GM19328 (cell line): Measurements from ENCODE around the gene AP3B1.
A peak's percentile ranks its signal among the peaks of the same experiment; 100 is the strongest.

ENCODE experiments used
- ATAC-seq: cut with Tn5 transposase; IDR thresholded peaks from one replicate; pipeline ENCODE4 v1.9.1; 2021; ENCODE audit warnings: mild to moderate bottlenecking, moderate library complexity; ENCODE audit not compliant: unreplicated experiment

Gene AP3B1, protein sequence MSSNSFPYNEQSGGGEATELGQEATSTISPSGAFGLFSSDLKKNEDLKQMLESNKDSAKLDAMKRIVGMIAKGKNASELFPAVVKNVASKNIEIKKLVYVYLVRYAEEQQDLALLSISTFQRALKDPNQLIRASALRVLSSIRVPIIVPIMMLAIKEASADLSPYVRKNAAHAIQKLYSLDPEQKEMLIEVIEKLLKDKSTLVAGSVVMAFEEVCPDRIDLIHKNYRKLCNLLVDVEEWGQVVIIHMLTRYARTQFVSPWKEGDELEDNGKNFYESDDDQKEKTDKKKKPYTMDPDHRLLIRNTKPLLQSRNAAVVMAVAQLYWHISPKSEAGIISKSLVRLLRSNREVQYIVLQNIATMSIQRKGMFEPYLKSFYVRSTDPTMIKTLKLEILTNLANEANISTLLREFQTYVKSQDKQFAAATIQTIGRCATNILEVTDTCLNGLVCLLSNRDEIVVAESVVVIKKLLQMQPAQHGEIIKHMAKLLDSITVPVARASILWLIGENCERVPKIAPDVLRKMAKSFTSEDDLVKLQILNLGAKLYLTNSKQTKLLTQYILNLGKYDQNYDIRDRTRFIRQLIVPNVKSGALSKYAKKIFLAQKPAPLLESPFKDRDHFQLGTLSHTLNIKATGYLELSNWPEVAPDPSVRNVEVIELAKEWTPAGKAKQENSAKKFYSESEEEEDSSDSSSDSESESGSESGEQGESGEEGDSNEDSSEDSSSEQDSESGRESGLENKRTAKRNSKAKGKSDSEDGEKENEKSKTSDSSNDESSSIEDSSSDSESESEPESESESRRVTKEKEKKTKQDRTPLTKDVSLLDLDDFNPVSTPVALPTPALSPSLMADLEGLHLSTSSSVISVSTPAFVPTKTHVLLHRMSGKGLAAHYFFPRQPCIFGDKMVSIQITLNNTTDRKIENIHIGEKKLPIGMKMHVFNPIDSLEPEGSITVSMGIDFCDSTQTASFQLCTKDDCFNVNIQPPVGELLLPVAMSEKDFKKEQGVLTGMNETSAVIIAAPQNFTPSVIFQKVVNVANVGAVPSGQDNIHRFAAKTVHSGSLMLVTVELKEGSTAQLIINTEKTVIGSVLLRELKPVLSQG

DNA sequence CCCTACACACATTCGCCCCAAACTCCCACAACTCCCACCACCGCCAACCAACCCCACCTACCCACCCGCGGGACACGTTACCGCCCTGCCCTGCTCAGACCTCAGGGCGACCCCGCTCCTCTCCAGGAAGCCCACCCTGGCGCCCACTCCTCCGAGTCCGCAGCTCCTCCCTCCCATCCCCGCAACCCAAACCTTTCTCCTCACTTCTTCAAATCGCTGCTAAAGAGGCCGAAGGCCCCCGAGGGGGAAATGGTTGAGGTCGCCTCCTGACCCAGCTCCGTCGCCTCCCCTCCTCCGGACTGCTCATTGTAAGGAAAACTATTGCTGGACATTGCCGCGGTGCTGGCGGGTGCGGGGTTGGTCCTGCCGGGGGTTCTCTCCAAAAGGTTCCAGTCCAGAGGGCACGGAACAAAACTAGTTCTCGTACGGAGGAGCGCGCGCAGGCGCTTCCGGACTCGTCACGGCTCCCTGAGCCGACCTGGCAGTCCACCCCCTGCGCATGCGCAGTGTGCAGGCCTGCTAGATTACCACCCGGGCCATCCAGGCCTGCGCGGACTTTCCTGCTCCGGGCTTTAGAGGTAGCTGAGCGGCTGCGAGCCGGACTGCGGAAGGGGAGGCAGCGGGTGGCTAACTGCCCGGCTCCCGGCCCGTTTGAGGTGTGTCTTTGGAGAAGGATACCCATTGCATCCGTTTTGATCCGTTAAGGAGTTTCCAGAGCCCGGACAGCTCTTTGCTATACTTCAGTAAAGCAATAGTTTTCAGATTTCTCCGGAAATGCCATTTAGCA is at the start of gene AP3B1:
TSS of gene AP3B1 (minus strand) at position 451 of the 787 bp plus-strand sequence. CDS start at position 332, 119 bp downstream.
- peak; percentile 81 for ATAC-seq

DNA sequence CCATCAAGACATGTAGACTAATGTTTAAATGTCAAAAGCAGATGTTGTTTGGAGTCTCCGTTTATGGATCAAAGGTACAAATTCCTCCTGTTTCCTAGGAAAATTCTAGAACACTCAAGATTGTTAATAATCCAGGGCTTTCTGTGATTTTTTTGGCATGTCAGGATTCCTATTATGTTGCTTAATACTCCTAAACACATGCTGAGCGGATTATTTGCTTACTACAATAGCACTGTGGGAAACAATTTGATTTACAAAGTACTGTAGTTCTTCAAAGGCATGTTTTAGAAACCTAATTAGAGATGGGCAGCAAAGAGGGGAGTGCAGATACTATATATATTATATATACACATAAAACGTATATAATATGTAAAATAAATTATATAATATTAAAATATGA is 46.9 kb upstream of the AP3B1 start:
- ATAC-seq = no peak

DNA sequence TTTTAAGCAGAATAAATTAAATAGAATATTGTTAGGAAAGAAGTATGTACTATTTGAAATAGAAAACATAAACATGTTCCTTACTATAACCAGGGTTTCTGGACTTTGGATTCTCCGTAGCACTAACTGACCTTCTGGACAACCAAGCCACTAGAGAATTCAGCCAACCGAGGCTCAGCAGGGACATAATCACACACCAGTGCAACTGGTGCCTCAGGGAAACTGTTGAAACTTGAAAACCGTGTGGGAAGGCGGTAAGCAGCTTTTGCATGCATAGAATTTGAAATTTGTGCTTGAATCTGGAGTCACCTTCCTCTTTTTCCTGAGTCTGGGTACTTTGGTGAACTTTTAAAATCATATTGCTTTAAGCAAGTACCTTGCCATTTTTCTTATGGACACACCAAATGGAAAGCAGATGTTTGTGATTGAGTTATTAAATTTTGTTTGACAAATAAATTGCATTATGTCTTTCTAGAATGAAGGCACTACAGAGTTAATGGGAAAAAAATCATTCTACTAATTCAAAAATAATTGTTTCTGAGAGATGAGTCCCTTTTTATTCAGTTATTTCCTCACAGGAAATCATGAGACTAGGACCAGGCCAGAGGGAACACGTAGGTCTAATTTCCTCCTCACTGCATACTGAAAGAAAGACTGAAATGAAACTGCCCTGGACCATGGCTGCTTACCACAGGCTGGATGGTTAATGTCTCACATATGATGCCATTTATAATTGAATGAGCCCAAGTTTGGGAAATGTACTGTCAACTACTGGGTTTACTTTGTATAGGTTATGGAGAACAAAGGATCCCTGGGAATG is 45.3 kb upstream of the AP3B1 start:
- no peak for ATAC-seq

DNA sequence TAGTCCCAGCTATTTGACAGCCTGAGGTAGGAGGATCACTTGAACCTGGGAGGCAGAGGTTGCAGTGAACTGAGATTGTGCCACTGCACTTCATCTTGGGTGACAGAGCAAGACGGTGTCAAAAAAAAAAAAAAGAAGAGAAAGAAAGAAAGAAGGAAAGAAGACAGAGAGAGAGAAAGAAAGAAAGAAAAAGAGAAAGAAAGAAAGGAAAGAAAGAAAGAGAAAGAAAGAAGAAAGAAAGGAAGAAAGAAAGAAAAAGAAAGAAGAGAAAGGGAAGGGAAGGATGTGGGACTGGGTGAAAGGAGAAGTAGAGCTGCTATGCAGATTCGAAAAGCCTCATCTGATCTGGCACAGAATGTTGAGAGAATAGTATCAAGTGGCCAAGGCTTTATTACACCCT is 42.2 kb upstream of the AP3B1 start:
- ATAC-seq = no peak

DNA sequence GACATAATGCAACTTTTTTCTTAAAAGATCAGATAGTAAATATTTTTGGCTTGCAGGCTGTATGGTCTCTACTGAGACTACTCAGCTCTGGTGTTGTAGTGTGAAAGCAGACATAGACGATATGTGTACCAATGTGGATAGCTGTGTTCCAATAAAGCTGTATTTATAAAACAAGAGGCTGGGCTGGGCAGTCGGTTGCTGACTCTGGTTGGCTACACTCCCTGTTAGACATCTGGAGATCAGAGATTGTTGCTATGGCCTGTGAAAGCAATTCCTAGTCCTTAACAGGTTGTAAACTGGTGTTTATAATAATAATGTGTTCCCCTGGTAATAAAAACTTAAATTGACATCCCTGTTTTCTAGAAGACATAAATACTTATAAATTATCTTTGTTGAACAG is 41.5 kb upstream of the AP3B1 start:
- no peak for ATAC-seq

DNA sequence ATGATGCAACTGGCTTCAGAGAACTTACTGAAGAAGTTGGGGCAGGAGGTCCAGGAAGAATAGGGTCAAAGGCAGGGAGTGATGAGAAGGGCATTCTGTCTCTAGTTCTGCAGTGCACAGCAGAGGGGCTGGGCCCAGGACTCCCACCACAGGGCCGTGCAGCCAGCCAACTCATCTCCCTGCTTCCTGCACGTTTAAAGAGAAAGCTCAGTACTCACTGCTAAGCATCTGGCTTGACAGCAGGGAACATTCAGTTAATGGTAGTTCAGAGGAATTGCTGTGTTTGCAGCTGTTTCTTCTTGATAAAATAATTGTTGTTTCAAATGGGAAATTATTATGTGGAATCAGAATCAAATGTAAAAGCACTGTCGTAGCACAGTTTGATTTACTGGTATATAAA is 40.3 kb upstream of the AP3B1 start:
- ATAC-seq = no peak

DNA sequence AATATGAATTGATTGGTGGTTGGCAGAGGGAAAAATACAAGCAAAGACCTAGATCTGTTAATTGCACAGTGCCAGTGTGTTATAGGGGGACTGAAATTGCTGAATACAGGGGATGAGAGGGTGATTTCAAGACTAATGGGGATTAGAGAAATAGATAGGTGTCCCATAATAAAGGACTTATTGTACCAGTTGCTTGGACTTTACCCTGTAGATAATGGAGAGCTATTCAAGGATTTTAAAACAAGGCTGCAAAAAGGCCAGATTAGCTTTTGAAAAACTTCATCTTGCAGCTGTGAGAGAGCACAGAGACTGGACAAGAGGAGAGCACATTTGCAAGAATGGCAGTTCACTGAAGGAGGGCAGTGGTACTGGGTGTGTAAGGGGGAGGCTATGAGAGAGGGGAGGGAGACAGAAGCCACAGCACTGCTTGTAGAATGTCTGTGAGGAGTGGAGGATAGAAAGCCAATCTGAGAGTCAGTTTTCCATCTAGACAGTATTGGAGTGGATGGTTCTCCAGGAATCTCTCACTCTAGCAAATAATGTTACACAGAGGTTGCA is 37.1 kb upstream of the AP3B1 start:
- ATAC-seq = no peak

DNA sequence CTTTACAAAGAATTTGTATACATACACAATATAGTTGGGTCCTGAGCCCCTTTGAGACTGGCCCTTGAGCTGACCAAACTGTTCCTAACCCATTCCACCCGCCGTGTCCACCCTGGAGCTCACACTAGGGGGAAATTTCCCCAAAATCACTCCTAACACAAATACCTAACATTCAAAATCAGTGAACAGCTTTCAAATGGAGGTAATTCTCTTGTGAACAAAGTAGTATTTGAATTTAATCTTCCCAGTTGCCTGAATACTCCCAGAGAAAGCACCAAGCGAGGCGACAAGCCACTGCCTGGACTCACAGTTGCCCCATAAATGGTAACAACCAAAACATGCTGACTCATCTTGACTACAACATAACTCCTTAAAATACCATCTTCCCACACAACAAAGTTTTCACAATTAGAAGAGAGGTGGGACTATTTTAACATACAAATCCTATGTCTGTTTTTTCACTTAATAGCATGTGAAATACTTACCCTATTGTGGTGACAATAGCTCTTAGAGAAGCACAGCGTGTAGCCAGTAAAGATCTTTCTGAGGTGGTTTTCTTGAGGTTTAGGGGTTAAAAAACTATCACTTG is 34.2 kb upstream of the AP3B1 start:
- no peak for ATAC-seq

DNA sequence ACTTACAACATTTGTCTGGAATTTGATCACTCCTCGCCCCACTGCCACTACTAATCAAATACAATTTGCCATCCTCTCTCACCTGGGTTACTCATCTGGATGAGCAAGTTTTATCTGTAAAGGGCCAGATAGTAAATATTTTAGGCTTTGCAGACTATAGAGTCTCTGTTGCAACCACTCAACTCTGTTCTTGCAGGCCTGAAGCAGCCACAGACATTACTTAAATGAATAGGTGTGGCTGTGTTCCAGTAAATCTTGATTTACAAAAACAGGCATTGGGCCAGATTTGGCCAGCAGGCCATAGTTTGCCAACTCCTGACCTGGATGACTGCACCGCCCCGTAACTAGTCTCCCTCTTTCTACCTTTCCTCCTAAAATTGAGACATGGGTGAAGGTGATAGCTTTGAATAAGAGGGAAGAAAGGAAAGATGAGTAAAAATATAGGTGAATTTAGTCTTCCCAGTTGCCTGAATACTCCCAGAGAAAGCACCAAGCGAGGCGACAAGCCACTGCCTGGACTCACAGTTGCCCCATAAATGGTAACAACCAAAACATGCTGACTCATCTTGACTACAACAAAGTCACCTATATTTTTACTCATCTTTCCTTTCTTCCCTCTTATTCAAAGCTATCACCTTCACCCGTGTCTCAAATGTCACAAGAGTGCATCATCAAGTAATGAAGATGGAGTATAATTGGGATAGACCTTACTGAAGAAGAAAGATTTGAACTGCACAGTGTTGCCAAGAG is 33.4 kb upstream of the AP3B1 start:
- ATAC-seq = no peak

DNA sequence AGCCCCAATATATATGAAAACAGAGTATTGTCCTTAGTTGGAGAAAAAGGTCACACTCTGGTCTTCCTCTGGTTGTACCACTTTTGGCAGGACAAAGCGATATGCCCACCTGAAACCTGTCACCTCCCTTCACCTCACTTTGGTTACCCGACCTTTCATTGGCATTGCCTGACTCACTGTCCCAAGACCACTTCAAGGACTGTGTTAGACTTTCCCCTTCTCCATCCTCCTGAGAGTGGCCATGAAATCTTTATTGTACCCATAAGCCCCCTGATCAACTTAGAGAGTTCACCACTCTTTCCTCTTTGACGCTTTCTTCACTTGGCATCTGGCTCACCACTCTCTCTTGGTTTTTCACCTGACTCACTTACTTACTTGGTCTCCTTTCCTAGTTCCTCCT is 32.4 kb upstream of the AP3B1 start:
- ATAC-seq = no peak

DNA sequence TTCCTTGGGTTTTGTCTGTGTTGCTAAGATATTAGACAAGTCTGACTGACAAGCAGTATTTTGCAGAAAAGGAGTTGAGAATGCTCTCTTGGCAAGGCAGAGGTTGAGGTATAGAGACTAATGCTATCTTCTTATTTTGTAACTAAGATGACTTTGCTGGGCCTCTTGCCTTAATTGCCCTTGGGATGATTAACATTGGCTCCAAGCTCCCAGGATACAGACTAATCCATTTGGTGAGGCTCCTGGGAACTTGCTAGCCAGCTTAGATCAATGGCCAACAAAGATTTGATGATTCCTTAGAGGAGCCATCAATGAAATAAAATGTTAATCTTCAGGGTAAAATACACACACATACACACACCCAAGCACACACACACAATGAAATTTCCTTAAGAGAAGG is 28.7 kb upstream of the AP3B1 start:
- ATAC-seq = no peak

DNA sequence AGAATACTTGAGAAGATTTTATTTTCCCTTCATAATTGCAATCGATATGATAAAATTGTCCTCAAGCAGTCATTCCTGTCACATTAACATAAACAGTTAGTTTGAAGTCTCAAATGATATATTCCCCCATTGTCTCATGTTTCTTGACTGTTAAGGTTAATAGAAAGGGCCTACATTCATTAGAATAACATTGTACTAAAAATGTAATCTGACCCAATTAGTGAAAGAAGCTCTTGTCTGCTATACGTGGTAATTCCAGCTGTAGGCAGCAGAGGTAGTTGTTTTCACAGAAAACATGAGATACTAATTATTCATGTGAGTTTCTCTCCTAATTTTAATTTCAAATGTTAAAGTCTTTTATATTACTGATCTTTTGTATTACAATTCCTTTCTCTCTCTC is 25.9 kb upstream of the AP3B1 start:
- no peak for ATAC-seq

DNA sequence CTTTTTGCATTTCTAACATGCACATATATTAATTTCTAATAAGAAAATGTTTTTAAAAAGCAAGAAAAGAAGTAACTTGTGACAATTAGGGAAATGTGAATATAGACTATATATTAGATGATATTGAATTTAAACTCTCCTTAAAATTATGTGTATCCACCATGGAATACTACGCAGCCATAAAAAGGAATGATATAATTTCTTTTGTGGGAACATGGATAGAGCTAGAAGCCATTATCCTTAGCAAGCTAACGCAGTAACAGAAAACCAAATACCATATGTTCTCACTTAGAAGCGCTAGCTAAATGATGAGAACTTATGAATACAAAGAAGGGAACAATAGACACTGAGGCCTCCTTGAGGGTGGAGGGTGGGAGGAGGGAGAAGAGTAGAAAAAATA is 23.8 kb upstream of the AP3B1 start:
- ATAC-seq = no peak

DNA sequence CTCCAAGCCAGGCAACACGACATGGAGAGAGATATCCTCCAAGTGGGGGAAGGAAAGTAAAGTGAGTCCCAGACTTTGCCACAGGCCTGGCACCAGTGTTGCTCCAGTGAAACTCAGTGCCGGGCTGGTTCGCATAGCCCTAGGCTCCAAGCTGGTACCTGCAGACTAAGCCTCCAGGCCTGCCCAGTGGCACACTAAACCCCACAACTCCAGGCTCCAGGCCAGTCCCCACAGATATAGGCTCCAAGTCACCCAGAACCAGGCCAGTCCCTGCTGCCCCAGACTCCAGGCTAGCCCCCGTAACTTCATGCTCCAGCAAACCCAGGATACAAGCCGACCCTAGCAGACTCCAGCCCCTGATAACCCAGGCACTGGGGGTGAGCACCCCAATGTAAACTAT is 23.0 kb upstream of the AP3B1 start:
- no peak for ATAC-seq

DNA sequence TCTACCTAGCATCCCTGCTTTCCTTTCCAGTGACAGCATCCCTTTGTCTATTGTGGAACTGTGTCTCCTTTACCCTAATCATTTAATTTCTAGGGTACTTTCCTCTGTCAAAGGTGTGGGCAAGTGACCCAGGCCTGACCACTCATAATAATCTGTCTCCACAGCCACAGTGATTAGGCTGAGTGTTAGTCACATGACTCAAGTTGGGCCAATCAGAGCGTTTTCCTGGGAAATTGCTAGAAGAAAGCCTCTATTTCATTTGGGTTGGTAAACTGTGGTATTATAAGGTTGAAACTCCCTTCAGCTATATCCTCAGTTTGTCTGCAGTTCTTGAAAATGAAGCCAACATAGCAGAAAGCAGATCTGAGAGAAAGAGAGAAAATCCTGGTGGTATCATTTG is 14.2 kb upstream of the AP3B1 start:
- ATAC-seq = no peak

DNA sequence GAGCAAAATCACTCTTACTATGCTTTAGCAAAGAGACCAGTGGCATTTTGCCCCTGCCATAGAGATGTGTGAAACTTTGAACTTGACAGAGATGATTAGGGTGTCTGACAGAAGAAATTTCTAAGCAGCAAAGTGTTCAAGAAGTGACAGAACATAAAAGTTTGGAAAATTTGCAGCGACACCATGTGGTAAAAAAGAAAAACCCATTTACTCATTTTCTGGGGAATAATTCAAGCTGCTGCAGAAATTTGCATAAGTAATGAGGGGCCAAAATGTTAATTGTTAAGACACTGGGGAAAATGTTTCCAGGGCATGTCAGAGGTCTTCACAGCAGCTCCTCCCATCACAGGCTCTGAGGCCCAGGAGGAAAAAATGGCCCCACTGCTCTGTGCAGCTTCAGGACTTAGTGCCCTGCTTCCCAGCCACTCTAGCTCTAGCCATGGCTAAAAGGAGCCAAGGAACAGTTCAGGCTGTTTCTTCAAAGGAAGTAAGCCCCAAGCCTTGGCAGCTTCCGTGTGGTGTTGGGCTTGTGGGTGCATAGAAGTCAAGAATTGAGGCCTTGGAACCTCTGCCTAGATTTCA is 6.1 kb upstream of the AP3B1 start:
- ATAC-seq = no peak

DNA sequence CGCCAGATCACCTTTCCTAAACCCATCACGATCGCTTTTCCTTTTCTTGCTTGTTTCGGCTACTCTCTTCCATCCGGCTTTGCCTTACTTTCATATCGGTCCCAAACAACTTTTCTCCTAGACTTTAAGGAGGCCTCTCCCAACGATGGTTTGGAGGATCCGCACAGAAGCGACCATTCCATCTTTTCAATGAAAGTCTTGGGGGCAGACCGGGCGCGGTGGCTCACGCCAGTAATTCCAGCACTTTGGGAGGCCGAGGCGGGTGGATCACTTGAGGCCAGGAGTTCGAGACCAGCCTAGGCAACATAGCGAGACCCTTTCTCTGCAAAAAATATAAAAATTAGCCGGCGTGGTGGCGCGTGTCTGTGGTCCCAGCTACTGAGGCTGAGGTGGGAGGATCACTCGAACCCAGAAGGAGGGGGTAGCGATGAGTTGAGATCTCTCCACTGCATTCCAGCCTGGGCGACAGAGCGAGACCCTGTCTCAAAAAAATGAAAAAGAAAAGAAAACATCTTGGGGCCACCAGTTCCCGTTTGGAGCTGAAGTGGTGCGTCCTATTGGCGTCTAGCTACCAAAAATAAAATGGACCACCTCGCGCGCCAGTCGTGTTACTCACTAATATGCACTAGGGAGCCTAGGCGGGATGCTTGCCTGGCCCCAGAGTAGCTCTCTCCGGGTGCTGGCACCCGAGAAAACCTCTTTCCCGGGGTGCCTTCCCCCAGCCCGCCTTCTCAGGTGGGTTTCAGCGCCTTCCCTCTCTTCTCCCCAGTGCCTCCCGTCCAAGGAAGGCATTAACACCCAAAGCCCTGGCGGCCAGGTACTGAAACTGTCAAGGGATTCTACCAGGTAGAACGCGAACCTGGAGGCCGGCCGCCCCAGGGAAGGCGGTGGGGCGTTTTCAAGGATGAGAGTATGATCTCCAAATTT is 800 bp upstream of the AP3B1 start:
- no peak for ATAC-seq
